Aorta (tissue), 5 donors: ENCODE measurements around the gene KRTAP5-6. TPM values are rescaled to one million over a fixed set of nuclear protein-coding genes. Genes with fewer than 3 reads are reported as not detected.
A peak's percentile ranks its signal among the peaks of the same experiment; 100 is the strongest.

Experiments
- ATAC-seq: fragments of 200-7000 bp; cut with Tn5 transposase; one replicate; pipeline ENCODE4 v1.9.1; 2022; ENCODE audit warnings: moderate library complexity; ENCODE audit not compliant: low FRiP score
- DNase-seq, 2 donors: peaks; one replicate each; pipeline ENCODE4 v3.0.0-alpha.2; 2020
- H3K27ac ChIP-seq, 2 donors: one replicate each; pipeline ENCODE4 v1.5.1; 2013; ENCODE audit warnings: low read length in 2 of 2, mild to moderate bottlenecking in 2 of 2, moderate library complexity in 2 of 2, control low read depth in 1 of 2, inconsistent platforms in 1 of 2, low read depth in 1 of 2
- H3K27me3 ChIP-seq, 2 donors: one replicate each; pipeline ENCODE4 v1.6.1; 2013; ENCODE audit warnings: control low read depth in 1 of 2, low read length in 1 of 2, mild to moderate bottlenecking in 1 of 2, moderate library complexity in 1 of 2; ENCODE audit not compliant: insufficient read depth in 2 of 2, control insufficient read depth in 1 of 2
- H3K36me3 ChIP-seq, 2 donors: one replicate each; pipeline ENCODE4 v1.6.1; 2013; ENCODE audit warnings: control low read depth in 1 of 2, low read length in 1 of 2, mild to moderate bottlenecking in 1 of 2; ENCODE audit not compliant: insufficient read depth in 2 of 2, control insufficient read depth in 1 of 2
- H3K4me1 ChIP-seq, 2 donors: one replicate each; pipeline ENCODE4 v1.6.1; 2013; ENCODE audit warnings: low read length in 2 of 2, control low read depth in 1 of 2, mild to moderate bottlenecking in 1 of 2, moderate library complexity in 1 of 2; ENCODE audit not compliant: insufficient read depth in 2 of 2, control insufficient read depth in 1 of 2
- H3K4me3 ChIP-seq, 2 donors: one replicate each; pipeline ENCODE4 v1.5.1; 2013; ENCODE audit warnings: low read length in 2 of 2, control low read depth in 1 of 2, mild to moderate bottlenecking in 1 of 2
- H3K9me3 ChIP-seq: one replicate; pipeline ENCODE4 v1.6.1; 2013; ENCODE audit warnings: mild to moderate bottlenecking, low read length; ENCODE audit not compliant: control insufficient read depth
- WGBS, 2 donors: extraction: QIAGEN DNeasy Blood & Tissue Kit; methylation state at CpG; one replicate each; pipeline ENCODE4 v1.1.7; 2013; 5-methylcytosine and 5-hydroxymethylcytosine counted together
- intact Hi-C, 2 donors: fragments of 100-400 bp; cut with DNase I; formaldehyde crosslinking; loops; one replicate each; pipeline versions ENCODE4 v1.14.2 to v1.15.0; 2022
- polyA plus RNA-seq, 2 donors: library from polyadenylated mRNA; stranded (reverse); fragments of 200-250 nt; gene quantifications; one replicate each; pipeline ENCODE4 v1.2.3, GENCODE V29; 2013
- total RNA-seq, 2 donors: library from RNA; stranded (reverse); fragmentation: NEBNext Ultra II Directional; extraction: Animal tissue kit (Norgen Biotek cat#: 25700); gene quantifications; one replicate each; pipeline ENCODE4 v1.2.1, GENCODE V29; 2021
- donor health status: healthy with polysubstance abuse.
- donor health status: Bipolar disorder and iron deficiency.
- donor health status: DM: no; HTN: no; CAD: no.
- donor health status: DM: no; HTN: no; CAD: no.
- donor health status: DM: yes; HTN: yes; CAD: no.

KRTAP5-6 gene
- total and polyA plus RNA-seq, 4 donors: not detected

- DNase-seq (peak in 1 of 2 donors; percentile 60), ATAC-seq (no peak)
- Histone ChIP-seq H3K27ac (no peak overlapping the region), H3K27me3 (no peaks in the 10 kb centered on the region), H3K4me1 (no peaks in the 10 kb centered on the region), H3K9me3 (peaks cover 3% of the 10 kb centered on the region), H3K4me3 (no peak overlapping the region), H3K36me3 (no peaks in the 10 kb centered on the region)
- WGBS, 2 donors: 71 to 72% methylated on average over 14 of the region's 14 CpGs
- intact Hi-C loops: no loop called here
These were observed 36.2 kb downstream of the KRTAP5-6 start for GRCh38 chr11:1733009-1733715.

GRCh38 chr11:1733716-1734640 lies 37.0 kb downstream of the KRTAP5-6 start:
- intact Hi-C loops: no loop called here
- Histone ChIP-seq H3K27ac (no peak overlapping the region), H3K27me3 (no peaks in the 10 kb centered on the region), H3K4me1 (no peaks in the 10 kb centered on the region), H3K9me3 (peaks cover 3% of the 10 kb centered on the region), H3K4me3 (no peak overlapping the region), H3K36me3 (no peaks in the 10 kb centered on the region)
- ATAC-seq (no peak), DNase-seq (peak in 1 of 2 donors; percentile 74)
- WGBS, 2 donors: 78 to 79% methylated on average over 28 of the region's 28 CpGs

GRCh38 chr11:1734641-1735081 lies 37.7 kb downstream of the KRTAP5-6 start:
- H3K4me1 ChIP-seq: no peaks in the 10 kb centered on the region
- DNase-seq: peak; percentile 48 to 54
- H3K9me3 ChIP-seq: peaks cover 3% of the 10 kb centered on the region
- intact Hi-C loops: no loop called here
- ATAC-seq: no peak
- H3K4me3 ChIP-seq: no peak overlapping the region
- no peak overlapping the region for H3K27ac ChIP-seq
- WGBS, 2 donors: 58 to 62% methylated on average over 10 of the region's 10 CpGs
- H3K27me3 ChIP-seq: no peaks in the 10 kb centered on the region
- H3K36me3 ChIP-seq: no peaks in the 10 kb centered on the region

GRCh38 chr11:1735271-1735670 lies 38.3 kb downstream of the KRTAP5-6 start:
- H3K27me3 ChIP-seq: no peaks in the 10 kb centered on the region
- no peaks in the 10 kb centered on the region for H3K4me1 ChIP-seq
- DNase-seq: peak; percentile 51 to 57
- H3K4me3 ChIP-seq: no peak overlapping the region
- intact Hi-C loops: no loop called here
- no peak for ATAC-seq
- peaks cover 3% of the 10 kb centered on the region for H3K9me3 ChIP-seq
- WGBS, 2 donors: 80 to 85% methylated on average over 16 of the region's 16 CpGs
- no peak overlapping the region for H3K27ac ChIP-seq
- H3K36me3 ChIP-seq: no peaks in the 10 kb centered on the region

GRCh38 chr11:1736447-1736992 lies 39.5 kb downstream of the KRTAP5-6 start:
- no peak overlapping the region for H3K27ac ChIP-seq
- H3K4me1 ChIP-seq: no peaks in the 10 kb centered on the region
- no peaks in the 10 kb centered on the region for H3K27me3 ChIP-seq
- no peak overlapping the region for H3K4me3 ChIP-seq
- peaks cover 3% of the 10 kb centered on the region for H3K9me3 ChIP-seq
- no peaks in the 10 kb centered on the region for H3K36me3 ChIP-seq
- 62 to 63% methylated on average over 3 of the region's 3 CpGs for WGBS, 2 donors
- ATAC-seq (no peak), DNase-seq (no peak)
- intact Hi-C loops: no loop called here

GRCh38 chr11:1737080-1737757 lies 40.2 kb downstream of the KRTAP5-6 start:
- H3K27me3 ChIP-seq: no peaks in the 10 kb centered on the region
- no peak for ATAC-seq
- peak in 1 of 2 donors; percentile 24 for DNase-seq
- peaks cover 3% of the 10 kb centered on the region for H3K9me3 ChIP-seq
- H3K36me3 ChIP-seq: no peaks in the 10 kb centered on the region
- intact Hi-C loops: no loop called here
- H3K4me1 ChIP-seq: no peaks in the 10 kb centered on the region
- 82 to 84% methylated on average over 6 of the region's 6 CpGs for WGBS, 2 donors
- no peak overlapping the region for H3K4me3 ChIP-seq
- no peak overlapping the region for H3K27ac ChIP-seq

GRCh38 chr11:1738380-1738779 lies 41.4 kb downstream of the KRTAP5-6 start:
- no peaks in the 10 kb centered on the region for H3K36me3 ChIP-seq
- no peaks in the 10 kb centered on the region for H3K27me3 ChIP-seq
- WGBS, 2 donors: 92 to 93% methylated on average over 10 of the region's 10 CpGs
- no peak overlapping the region for H3K27ac ChIP-seq
- DNase-seq (peak in 1 of 2 donors; percentile 39), ATAC-seq (no peak)
- H3K4me1 ChIP-seq: no peaks in the 10 kb centered on the region
- intact Hi-C loops: no loop called here
- peaks cover 3% of the 10 kb centered on the region for H3K9me3 ChIP-seq
- H3K4me3 ChIP-seq: no peak overlapping the region

- Histone ChIP-seq H3K4me3 (no peak overlapping the region), H3K36me3 (no peaks in the 10 kb centered on the region), H3K9me3 (peaks cover 3% of the 10 kb centered on the region), H3K27ac (no peak overlapping the region), H3K4me1 (no peaks in the 10 kb centered on the region), H3K27me3 (no peaks in the 10 kb centered on the region)
- intact Hi-C loops: no loop called here
- DNase-seq (peak in 1 of 2 donors; percentile 26), ATAC-seq (no peak)
- 71 to 72% methylated on average over 8 of the region's 8 CpGs for WGBS, 2 donors
These were observed 42.6 kb downstream of the KRTAP5-6 start for GRCh38 chr11:1739576-1739975.
